ENCODE data around the gene KLHDC9. TPM values are rescaled to one million over a fixed set of nuclear protein-coding genes. Genes with fewer than 3 reads are reported as not detected.

The KLHDC9 gene
- total RNA-seq, 4 donors from 2014 or later = 5.1 to 8.3 (median 7.6) TPM

- no peak for DNase-seq (ENCODE audit: extremely low spot score)
- Histone ChIP-seq H3K4me3 (no peak overlapping the region), H3K4me1 (no peaks in the 10 kb centered on the region), H3K27me3 (peaks cover 0 to 17% (median 0%) of the 10 kb centered on the region in 4 donors), H3K9me3 (no peaks in the 10 kb centered on the region), H3K36me3 (no peaks in the 10 kb centered on the region), H3K27ac (replicated peaks in 1 of 4) (no peak overlapping the region)
- WGBS = 63% methylated on average over 2 of the region's 9 CpGs
- intact Hi-C loops (cut with DNase I) = no loop called here
- TF ChIP-seq EP300 (IDR thresholded peaks at IDR 0.05) (no peak), CTCF (IDR thresholded peaks at IDR 0.05) (no peak), POLR2AphosphoS5 (IDR thresholded peaks at IDR 0.05) (no peak), POLR2A (IDR thresholded peaks at IDR 0.05; ENCODE audit: low read depth) (no peak)
These were observed 20.7 kb upstream of the KLHDC9 start for GRCh38 chr1:161077426-161077825.

- 69% methylated on average over 14 of the region's 41 CpGs for WGBS
- Histone ChIP-seq H3K36me3 (no peaks in the 10 kb centered on the region), H3K9me3 (no peaks in the 10 kb centered on the region), H3K4me1 (no peaks in the 10 kb centered on the region), H3K4me3 (no peak overlapping the region), H3K27ac (replicated peaks in 1 of 4) (no peak overlapping the region), H3K27me3 (peaks cover 0 to 17% (median 0%) of the 10 kb centered on the region in 4 donors)
- no peak for DNase-seq (ENCODE audit: extremely low spot score)
- TF ChIP-seq POLR2A (IDR thresholded peaks at IDR 0.05; ENCODE audit: low read depth) (no peak), EP300 (IDR thresholded peaks at IDR 0.05) (no peak), POLR2AphosphoS5 (IDR thresholded peaks at IDR 0.05) (no peak)
- intact Hi-C loops (cut with DNase I) = no loop called here
These were observed 18.6 kb upstream of the KLHDC9 start for GRCh38 chr1:161079436-161080110.

- WGBS = 74% methylated on average over 5 of the region's 5 CpGs
- no peak for DNase-seq (ENCODE audit: extremely low spot score)
- no peaks in the 10 kb centered on the region for H3K9me3 ChIP-seq
- no peaks in the 10 kb centered on the region for H3K4me1 ChIP-seq
- H3K4me3 ChIP-seq = no peak overlapping the region
- peaks cover 0 to 17% (median 0%) of the 10 kb centered on the region in 4 donors for H3K27me3 ChIP-seq
- intact Hi-C loops (cut with DNase I) = no loop called here
- H3K36me3 ChIP-seq = no peaks in the 10 kb centered on the region
- TF ChIP-seq POLR2A (IDR thresholded peaks at IDR 0.05; ENCODE audit: low read depth) (no peak), CTCF (IDR thresholded peaks at IDR 0.05) (no peak), POLR2AphosphoS5 (IDR thresholded peaks at IDR 0.05) (no peak), EP300 (IDR thresholded peaks at IDR 0.05) (no peak)
- H3K27ac ChIP-seq (replicated peaks in 1 of 4) = no peak overlapping the region
These were observed 17.4 kb upstream of the KLHDC9 start for GRCh38 chr1:161080441-161081405.

- 92% methylated on average over 5 of the region's 5 CpGs for WGBS
- Histone ChIP-seq H3K27me3 (peaks cover 0 to 17% (median 0%) of the 10 kb centered on the region in 4 donors), H3K4me1 (no peaks in the 10 kb centered on the region), H3K36me3 (no peaks in the 10 kb centered on the region), H3K9me3 (no peaks in the 10 kb centered on the region), H3K4me3 (no peak overlapping the region), H3K27ac (replicated peaks in 1 of 4) (no peak overlapping the region)
- no peak for DNase-seq (ENCODE audit: extremely low spot score)
- TF ChIP-seq CTCF (IDR thresholded peaks at IDR 0.05) (no peak), POLR2AphosphoS5 (IDR thresholded peaks at IDR 0.05) (no peak), EP300 (IDR thresholded peaks at IDR 0.05) (no peak), POLR2A (IDR thresholded peaks at IDR 0.05; ENCODE audit: low read depth) (no peak)
- intact Hi-C loops (cut with DNase I) = no loop called here
These were observed 16.6 kb upstream of the KLHDC9 start for GRCh38 chr1:161081519-161081918.

GRCh38 chr1:161082483-161082882 lies 15.7 kb upstream of the KLHDC9 start:
- intact Hi-C loops (cut with DNase I) = no loop called here
- WGBS = 89% methylated on average over 2 of the region's 2 CpGs
- H3K4me3 ChIP-seq = no peak overlapping the region
- peaks cover 0 to 17% (median 0%) of the 10 kb centered on the region in 4 donors for H3K27me3 ChIP-seq
- peak overlapping the region in 1 of 4 donors; percentile 34 for H3K27ac ChIP-seq (replicated peaks in 1 of 4)
- H3K9me3 ChIP-seq = no peaks in the 10 kb centered on the region
- H3K36me3 ChIP-seq = no peaks in the 10 kb centered on the region
- H3K4me1 ChIP-seq = no peaks in the 10 kb centered on the region
- DNase-seq (ENCODE audit: extremely low spot score) = no peak
- TF ChIP-seq POLR2AphosphoS5 (IDR thresholded peaks at IDR 0.05) (no peak), POLR2A (IDR thresholded peaks at IDR 0.05; ENCODE audit: low read depth) (no peak), CTCF (IDR thresholded peaks at IDR 0.05) (no peak), EP300 (IDR thresholded peaks at IDR 0.05) (no peak)

Measured in esophagus muscularis mucosa (tissue), 4 donors.